VCaP (cell line): Measurements from ENCODE around the gene ABCF3.
A peak's percentile ranks its signal among the peaks of the same experiment; 100 is the strongest.

Source experiments
- H3K27ac ChIP-seq: fragments of 450-650 bp; 2 replicates; pipeline ENCODE4 v1.5.1; 2017
- TF ChIP-seq, protein P1 (sequence below): fragments of 450-650 bp; conservative IDR thresholded peaks from 2 replicates; pipeline ENCODE4 v1.5.1; 2017; ENCODE audit warnings: mild to moderate bottlenecking, moderate library complexity

ABCF3 gene

DNA sequence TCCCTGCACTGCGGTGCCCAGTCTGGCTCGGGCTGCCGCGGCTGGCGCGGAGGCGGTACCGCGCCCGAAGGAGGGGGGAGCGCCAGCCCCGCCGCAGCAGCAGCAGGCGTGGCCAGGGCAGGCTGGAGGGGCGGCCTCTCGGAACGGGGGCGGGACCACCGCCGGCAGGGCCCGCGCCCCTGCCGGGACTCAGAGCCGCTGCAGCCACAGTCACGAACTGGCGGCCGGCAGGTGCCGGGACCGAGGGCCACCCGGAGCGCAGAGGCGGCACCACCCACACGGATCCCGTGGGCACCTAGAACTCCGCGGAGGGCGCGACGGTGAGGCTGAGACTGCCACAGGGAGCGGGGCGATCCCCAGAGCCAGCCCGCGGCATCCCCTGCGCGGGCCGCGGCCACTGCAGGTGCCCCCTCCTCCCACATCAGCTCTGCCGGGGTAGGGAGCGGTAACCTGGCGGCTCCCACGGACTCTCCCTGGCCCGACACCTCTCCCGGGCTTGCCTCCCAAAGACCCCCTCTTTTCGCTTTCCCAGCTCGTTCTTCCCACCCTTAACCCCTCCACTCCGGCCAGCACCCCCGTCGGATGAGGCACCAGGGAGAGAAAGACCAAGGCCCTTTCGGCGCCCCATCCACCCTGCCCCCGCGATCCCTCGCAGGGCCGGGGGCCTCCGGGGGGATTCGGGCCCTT lies 43.5 kb downstream of the ABCF3 start, which contains the start of gene VWA5B2:
VWA5B2 (plus strand) TSS at position 192 of the 687 bp plus-strand sequence. CDS start 944 bp downstream, outside the sequence.
- TF ChIP-seq, protein P1, sequence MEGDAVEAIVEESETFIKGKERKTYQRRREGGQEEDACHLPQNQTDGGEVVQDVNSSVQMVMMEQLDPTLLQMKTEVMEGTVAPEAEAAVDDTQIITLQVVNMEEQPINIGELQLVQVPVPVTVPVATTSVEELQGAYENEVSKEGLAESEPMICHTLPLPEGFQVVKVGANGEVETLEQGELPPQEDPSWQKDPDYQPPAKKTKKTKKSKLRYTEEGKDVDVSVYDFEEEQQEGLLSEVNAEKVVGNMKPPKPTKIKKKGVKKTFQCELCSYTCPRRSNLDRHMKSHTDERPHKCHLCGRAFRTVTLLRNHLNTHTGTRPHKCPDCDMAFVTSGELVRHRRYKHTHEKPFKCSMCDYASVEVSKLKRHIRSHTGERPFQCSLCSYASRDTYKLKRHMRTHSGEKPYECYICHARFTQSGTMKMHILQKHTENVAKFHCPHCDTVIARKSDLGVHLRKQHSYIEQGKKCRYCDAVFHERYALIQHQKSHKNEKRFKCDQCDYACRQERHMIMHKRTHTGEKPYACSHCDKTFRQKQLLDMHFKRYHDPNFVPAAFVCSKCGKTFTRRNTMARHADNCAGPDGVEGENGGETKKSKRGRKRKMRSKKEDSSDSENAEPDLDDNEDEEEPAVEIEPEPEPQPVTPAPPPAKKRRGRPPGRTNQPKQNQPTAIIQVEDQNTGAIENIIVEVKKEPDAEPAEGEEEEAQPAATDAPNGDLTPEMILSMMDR: no peak; the same call in 1 of the 2 replicates
- H3K27ac ChIP-seq: peak within 1 kb of the TSS; percentile 77

DNA sequence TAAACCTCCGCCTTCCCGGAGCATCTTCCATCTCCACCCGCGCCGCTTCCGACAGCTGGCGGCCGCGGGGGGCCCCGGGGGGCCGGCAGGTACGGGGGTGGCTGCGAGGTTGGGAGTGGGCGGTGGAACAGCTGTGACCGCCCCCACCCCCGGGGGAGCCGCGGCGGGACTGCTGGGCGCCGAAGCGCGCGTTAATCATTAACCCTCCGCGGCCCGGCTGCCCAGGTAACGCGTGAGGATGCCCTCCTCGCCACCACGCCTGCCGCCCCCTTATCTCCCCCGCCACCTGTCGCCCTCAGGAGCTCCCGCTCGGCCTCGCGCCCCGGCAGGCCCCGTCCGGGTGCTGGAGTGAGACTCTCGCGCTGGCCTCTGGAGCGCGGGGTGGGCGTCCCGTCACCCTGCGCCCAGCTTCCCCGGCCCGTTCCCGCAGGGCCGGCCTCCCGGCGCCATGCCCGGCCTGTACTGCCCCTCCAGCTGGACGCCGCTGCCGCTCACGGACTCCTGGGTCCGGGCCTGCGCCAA lies 44.1 kb downstream of the ABCF3 start:
- peak overlapping the region; percentile 77 for H3K27ac ChIP-seq
- TF ChIP-seq, protein P1: no peak

DNA sequence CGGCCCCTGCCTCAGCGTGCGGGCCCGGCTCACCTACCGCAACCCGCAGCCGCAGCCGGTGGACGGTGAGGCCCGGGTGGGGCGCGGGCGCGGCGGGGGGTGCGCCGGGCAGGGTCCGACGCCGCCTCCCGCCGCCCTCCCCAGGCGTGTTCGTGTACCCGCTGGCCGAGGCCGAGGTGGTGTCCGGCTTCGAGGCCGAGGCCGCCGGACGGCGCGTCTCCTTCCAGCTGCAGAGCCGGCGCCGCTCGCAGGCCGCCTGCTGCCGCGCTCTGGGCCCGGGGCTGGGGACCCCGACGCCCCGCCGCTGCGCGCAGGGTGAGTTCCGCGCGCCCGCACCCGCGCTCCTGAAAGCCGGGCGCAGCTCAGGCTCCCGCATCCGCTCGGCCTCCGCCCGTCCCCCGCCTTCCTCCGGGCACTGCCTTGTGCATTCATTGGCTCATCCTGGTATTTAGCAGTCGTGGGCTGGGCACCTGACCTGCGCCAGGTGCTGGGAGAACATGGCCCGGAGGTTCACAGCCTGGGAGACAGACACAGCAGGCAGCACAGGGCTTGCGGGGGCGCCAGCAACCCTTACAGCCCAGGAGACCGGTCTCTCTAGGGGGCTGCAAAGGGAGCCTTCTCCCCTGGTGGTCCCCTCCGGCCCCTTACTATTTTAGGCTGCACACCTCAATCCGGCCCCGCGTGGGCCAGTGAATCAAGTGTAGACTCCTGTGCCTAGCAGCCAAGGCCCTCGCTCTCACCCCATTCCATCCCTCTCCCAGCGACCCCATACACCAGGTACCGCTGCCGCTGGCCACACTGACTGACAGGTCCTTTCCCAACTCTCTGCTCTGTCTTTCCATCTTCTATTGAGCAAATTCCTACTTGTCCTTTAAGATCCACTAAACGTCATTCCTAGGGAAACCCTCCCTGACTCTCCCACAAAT lies 44.9 kb downstream of the ABCF3 start:
- TF ChIP-seq, protein P1: no peak
- H3K27ac ChIP-seq: peak overlapping the region; percentile 77

DNA sequence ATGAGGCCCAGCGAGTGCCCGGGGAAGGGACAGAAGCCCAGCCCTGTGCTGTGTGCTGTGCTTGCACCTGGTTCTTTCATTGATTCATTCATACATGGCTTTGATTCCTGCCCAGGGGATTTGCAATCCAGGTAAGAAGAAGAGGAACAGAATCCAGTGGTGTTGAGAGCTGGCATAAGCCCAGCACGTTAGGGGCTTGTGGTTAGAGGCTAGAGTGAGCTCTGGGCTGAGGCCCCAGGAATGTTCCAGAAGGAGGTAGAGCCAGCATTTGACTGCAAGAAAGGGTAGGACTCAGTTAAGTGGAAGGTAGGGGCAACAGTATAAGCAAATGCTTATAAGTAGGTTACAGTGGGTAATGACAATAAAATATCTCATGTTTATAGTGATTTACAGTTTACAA lies 45.7 kb downstream of the ABCF3 start:
- peak overlapping the region; percentile 77; the same call in 1 of the 2 replicates for H3K27ac ChIP-seq
- TF ChIP-seq, protein P1: no peak

DNA sequence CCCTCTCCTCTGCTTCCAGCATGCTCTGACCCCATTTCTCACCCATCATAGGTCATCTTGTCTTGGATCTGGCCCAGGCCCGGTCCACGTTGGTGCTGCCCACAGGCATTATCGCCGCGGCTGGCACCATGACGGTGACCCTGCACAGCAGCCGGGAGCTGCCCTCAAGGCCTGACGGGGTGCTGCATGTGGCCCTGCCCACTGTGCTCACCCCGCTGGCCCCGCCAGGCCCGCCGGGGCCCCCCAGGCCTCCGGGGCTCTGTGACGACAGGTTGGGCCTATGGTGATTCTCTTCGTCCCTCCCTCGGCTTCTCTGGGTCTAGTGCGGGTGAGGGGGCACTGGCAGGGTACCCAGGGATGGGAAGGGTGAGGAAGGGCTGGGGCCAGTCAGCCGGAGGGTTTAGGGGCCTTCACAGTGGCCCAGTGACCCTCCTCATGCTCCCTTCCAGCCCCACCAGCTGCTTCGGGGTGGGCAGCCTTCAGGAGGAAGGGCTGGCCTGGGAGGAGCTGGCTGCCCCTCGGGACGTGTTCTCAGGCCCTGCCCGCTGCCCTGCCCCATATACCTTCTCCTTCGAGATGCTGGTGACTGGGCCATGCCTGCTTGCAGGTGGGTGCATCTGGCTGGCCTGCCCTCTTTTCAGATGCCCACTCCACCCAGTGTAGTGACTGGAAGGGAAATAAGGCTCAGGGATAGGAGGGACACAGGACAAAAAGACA lies 47.3 kb downstream of the ABCF3 start:
- H3K27ac ChIP-seq: no peak overlapping the region
- TF ChIP-seq, protein P1: no peak

DNA sequence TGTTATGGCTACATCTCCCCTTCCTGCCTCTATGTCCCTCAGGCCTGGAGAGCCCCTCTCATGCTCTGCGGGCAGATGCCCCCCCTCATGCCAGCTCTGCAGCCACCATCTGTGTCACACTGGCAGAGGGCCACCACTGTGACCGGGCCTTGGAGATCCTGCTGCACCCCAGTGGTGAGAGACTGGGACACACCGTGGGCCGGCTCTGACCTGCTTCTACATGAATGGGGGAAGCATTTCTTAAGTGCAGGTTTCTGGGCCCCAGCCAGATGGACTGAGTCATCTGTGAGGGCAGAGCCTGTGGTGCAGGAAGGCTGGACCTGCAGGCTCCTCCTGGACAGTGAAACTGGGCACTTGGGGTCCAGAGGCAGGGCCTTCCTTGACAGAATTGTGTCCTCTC lies 48.2 kb downstream of the ABCF3 start:
- no peak overlapping the region for H3K27ac ChIP-seq
- TF ChIP-seq, protein P1: no peak
